HEK293 (cell line): Measurements from ENCODE around the gene RAD51C.
A peak's percentile ranks its signal among the peaks of the same experiment; 100 is the strongest.
"Not testable (repeated sequence)": the region's sequence is repeated elsewhere in the genome, so short reads cannot be mapped to it uniquely, and the experiment has no call there.

Experiments
- CTCF ChIA-PET: fragments of 350-600 bp; formaldehyde crosslinking; extraction: SDS; loops from one replicate; lab custom pipeline; 2021; ENCODE audit warnings: antibody characterized with exemption; lab: Yijun Ruan, JAX
- POLR2A ChIA-PET: fragments of 300-600 bp; formaldehyde crosslinking; extraction: SDS; loops from one replicate; lab custom pipeline; 2020; ENCODE audit warnings: antibody characterized with exemption, inconsistent platforms; lab: Yijun Ruan, JAX
- H3K27ac ChIP-seq: fragments of 200-500 bp; sonication (Bioruptor generic); 2 replicates; pipeline ENCODE4 v1.5.1; 2014; ENCODE audit warnings: low read depth, low read length, control low read depth, inconsistent platforms; ENCODE audit errors: extremely low read depth
- H3K36me3 ChIP-seq, 2 experiments: fragments of 200-500 bp in 1 of 2; sonication (Bioruptor generic) in 1 of 2; 1 replicate in 1 of 2; 2 replicates in 1 of 2; pipeline ENCODE4 v1.5.1; 2014 to 2017; ENCODE audit warnings: inconsistent platforms in 2 of 2, low read length in 2 of 2; ENCODE audit not compliant: control insufficient read depth in 2 of 2, insufficient read depth in 1 of 2
- H3K4me1 ChIP-seq: fragments of 200-500 bp; sonication (Bioruptor generic); 2 replicates; pipeline ENCODE4 v1.5.1; 2014; ENCODE audit warnings: mild to moderate bottlenecking, low read length, inconsistent platforms; ENCODE audit not compliant: control insufficient read depth, insufficient read depth
- H3K4me3 ChIP-seq: 2 replicates; pipeline ENCODE4 v1.5.1; 2011; ENCODE audit warnings: low read depth, mild to moderate bottlenecking, control low read depth, low read length, moderate library complexity
- H3K9me3 ChIP-seq: fragments of 200-500 bp; sonication (Bioruptor generic); 2 replicates; pipeline ENCODE4 v1.5.1; 2014; ENCODE audit warnings: low read depth, low read length, inconsistent platforms; ENCODE audit not compliant: control insufficient read depth, insufficient read depth
- KLF8 ChIP-seq: fragments of 450-650 bp; formaldehyde crosslinking; IDR thresholded peaks from 2 replicates; pipeline ENCODE4 v1.5.1; 2016; ENCODE audit warnings: missing biosample characterization, missing genetic modification characterization
- REPIN1 ChIP-seq: fragments of 450-650 bp; formaldehyde crosslinking; IDR thresholded peaks from 2 replicates; pipeline ENCODE4 v1.5.1; 2017; ENCODE audit warnings: missing biosample characterization, missing genetic modification characterization, low read depth
- SCRT1 ChIP-seq: fragments of 450-650 bp; formaldehyde crosslinking; IDR thresholded peaks from 2 replicates; pipeline ENCODE4 v1.5.1; 2016; ENCODE audit warnings: missing biosample characterization, missing genetic modification characterization, borderline replicate concordance
- SCRT2 ChIP-seq: fragments of 450-650 bp; formaldehyde crosslinking; IDR thresholded peaks from 2 replicates; pipeline ENCODE4 v1.5.1; 2016; ENCODE audit warnings: missing biosample characterization, missing genetic modification characterization
- SP7 ChIP-seq: fragments of 450-650 bp; formaldehyde crosslinking; IDR thresholded peaks from 2 replicates; pipeline ENCODE4 v1.5.1; 2016; ENCODE audit warnings: missing biosample characterization, missing genetic modification characterization
- ZNF133 ChIP-seq: fragments of 450-650 bp; formaldehyde crosslinking; IDR thresholded peaks from 2 replicates; pipeline ENCODE4 v1.5.1; 2016; ENCODE audit warnings: missing biosample characterization, missing genetic modification characterization
- ZNF202 ChIP-seq: fragments of 450-650 bp; formaldehyde crosslinking; IDR thresholded peaks from 2 replicates; pipeline ENCODE4 v1.5.1; 2016; ENCODE audit warnings: missing biosample characterization, missing genetic modification characterization, borderline replicate concordance
- ZNF354C ChIP-seq: fragments of 450-650 bp; formaldehyde crosslinking; IDR thresholded peaks from 2 replicates; pipeline ENCODE4 v1.5.1; 2016; ENCODE audit warnings: missing biosample characterization, missing genetic modification characterization, low read depth, borderline replicate concordance
- ZNF366 ChIP-seq: fragments of 450-650 bp; formaldehyde crosslinking; conservative IDR thresholded peaks from 2 replicates; pipeline ENCODE4 v1.5.1; 2016; ENCODE audit warnings: missing biosample characterization, missing genetic modification characterization
- ZNF426 ChIP-seq: fragments of 450-650 bp; formaldehyde crosslinking; IDR thresholded peaks from 2 replicates; pipeline ENCODE4 v1.5.1; 2017; ENCODE audit warnings: missing biosample characterization, missing genetic modification characterization, mild to moderate bottlenecking, inconsistent platforms, moderate library complexity
- ZNF596 ChIP-seq: fragments of 450-650 bp; IDR thresholded peaks from 2 replicates; pipeline ENCODE4 v1.5.0; 2018; ENCODE audit warnings: missing biosample characterization, mild to moderate bottlenecking, missing genetic modification characterization, moderate library complexity
- ZNF600 ChIP-seq: fragments of 450-650 bp; formaldehyde crosslinking; IDR thresholded peaks from 2 replicates; pipeline ENCODE4 v1.5.1; 2016; ENCODE audit warnings: missing biosample characterization, missing genetic modification characterization
- ZNF664 ChIP-seq: fragments of 450-650 bp; formaldehyde crosslinking; IDR thresholded peaks from 2 replicates; pipeline ENCODE4 v1.5.1; 2016; ENCODE audit warnings: missing biosample characterization, missing genetic modification characterization
- TF ChIP-seq, protein P1 (sequence below): fragments of 450-650 bp; formaldehyde crosslinking; IDR thresholded peaks from 2 replicates; pipeline ENCODE4 v1.5.1; 2016; ENCODE audit warnings: missing biosample characterization, missing genetic modification characterization

The RAD51C gene

DNA sequence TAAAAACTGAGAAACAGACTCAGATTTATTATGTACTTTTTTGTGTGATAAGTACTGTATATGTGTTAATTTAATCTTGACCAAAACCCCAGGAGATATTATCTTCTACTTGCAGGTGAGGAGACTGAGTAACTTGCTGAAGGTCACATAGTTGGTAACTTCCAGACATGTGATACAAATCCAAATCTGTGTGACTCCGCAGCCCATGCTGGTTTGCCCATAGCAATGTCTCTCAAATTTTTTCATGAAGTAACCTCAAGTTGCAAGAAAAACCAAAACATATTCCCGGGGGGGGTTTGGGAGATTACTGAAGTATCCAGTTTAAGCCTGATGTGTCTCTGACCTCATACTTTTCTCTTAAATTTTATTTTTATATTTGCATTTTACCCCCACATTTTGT is 3.9 kb upstream of the RAD51C start:
- H3K27ac ChIP-seq, result no peak overlapping the region
- no peak overlapping the region for H3K4me3 ChIP-seq
- peaks cover 2% of the 10 kb centered on the region; the same call in 1 of the 2 replicates for H3K4me1 ChIP-seq
- no peaks in the 10 kb centered on the region for H3K9me3 ChIP-seq
- no peaks in the 10 kb centered on the region for H3K36me3 ChIP-seq
- TF ChIP-seq SP7 (tag by site-specific recombination) (no peak), ZNF664 (tag by site-specific recombination) (0 out of 2 replicates have a peak, but pooled peaks have one; percentile 12), ZNF366 (no peak), KLF8 (no peak), ZNF426 (tag by site-specific recombination) (no peak), ZNF596 (tag by site-specific recombination) (no peak)
- POLR2A ChIA-PET, result no interaction called here
- CTCF ChIA-PET, result interaction anchor here (0.6 kb wide), 1 partner anchor 167 kb away, joined by 3 read pairs; no protein-coding TSS in a partner anchor

DNA sequence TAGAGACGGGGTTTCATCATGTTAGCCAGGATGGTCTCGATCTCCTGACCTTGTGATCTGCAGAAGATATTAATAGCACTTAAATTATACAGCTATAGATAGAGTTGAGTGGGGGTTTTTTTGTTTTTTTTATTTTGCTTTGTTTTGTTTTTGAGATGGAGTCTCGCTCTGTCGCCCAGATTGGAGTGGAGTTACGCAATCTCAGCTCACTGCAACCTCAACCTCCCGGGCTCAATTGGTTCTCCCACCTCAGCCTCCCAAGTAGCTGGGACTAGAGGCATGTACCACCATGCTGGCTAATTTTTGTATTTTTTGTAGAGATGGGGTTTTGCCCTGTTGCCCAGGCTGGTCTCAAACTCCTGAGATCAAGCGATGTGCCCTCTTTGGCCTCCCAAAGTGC is 2.4 kb upstream of the RAD51C start:
- H3K27ac ChIP-seq, H3K4me3 ChIP-seq, H3K9me3 ChIP-seq: not testable (repeated sequence)
- peaks cover 4 to 13% of the 10 kb centered on the region in 2 experiments for H3K36me3 ChIP-seq
- ChIA-PET POLR2A (interaction anchor here (5.0 kb wide), 1 partner anchor 59 kb away, joined by 49 read pairs; no protein-coding TSS in a partner anchor), CTCF (interaction anchor here (0.8 kb wide), 1 partner anchor 171 kb away, joined by 3 read pairs; no protein-coding TSS in a partner anchor)
- H3K4me1 ChIP-seq, result peaks cover 13% of the 10 kb centered on the region; the same call in 1 of the 2 replicates

DNA sequence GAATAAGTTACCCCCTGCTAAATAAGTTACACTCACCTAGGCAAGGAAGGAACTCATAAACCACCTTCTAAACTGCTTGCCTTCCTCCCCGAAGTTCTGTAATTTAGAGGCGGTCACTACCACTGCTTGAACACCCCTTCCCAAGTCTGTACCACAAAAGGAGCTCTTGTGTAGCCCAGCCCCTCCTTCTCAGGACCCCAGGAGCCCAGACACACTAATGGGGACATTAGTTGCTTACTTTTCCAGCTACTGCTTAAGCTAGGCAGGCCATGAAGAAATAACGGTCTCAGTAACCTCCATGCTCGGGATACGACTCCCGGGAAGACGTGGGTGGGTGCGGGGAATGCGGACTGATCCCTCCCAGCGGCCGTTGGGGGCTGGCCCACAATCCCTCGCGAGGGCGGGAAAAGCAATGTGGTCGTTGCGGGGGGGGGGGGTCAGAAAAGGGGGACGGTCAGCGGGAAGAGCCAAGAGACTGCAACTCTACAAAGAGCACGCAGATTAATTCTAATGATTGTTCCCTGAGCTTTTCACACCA is 632 bp upstream of the RAD51C start, which contains the start of gene TEX14:
Gene TEX14, minus strand, starts transcription at position 345 of the 538 bp plus-strand sequence. CDS start 40,044 bp downstream, outside the sequence.
- POLR2A ChIA-PET, result interaction anchor here (0.5 to 5.0 kb wide), 12 partner anchors 10 to 1131 kb away, joined by 3 to 49 read pairs (median 4); partner anchors contain the start of genes PRR11 and SKA2
- Histone ChIP-seq H3K36me3 (peaks cover 14 to 28% of the 10 kb centered on the region in 2 experiments), H3K27ac (peak within 1 kb of the TSS; percentile 96), H3K4me1 (peaks cover 16% of the 10 kb centered on the region), H3K4me3 (peak within 1 kb of the TSS; percentile 74), H3K9me3 (no peaks in the 10 kb centered on the region)
- TF ChIP-seq ZNF133 (tag by site-specific recombination), result no peak
- 0 out of 2 replicates have a peak, but pooled peaks have one; percentile 20 for TF ChIP-seq ZNF202 (tag by site-specific recombination)
- no peak for TF ChIP-seq REPIN1 (tag by site-specific recombination)
- no peak for TF ChIP-seq ZNF354C (tag by site-specific recombination)
- CTCF ChIA-PET, result interaction anchor here (0.9 to 2.2 kb wide), 3 partner anchors 19 to 114 kb away, joined by 4 to 8 read pairs (median 4); no protein-coding TSS in a partner anchor

DNA sequence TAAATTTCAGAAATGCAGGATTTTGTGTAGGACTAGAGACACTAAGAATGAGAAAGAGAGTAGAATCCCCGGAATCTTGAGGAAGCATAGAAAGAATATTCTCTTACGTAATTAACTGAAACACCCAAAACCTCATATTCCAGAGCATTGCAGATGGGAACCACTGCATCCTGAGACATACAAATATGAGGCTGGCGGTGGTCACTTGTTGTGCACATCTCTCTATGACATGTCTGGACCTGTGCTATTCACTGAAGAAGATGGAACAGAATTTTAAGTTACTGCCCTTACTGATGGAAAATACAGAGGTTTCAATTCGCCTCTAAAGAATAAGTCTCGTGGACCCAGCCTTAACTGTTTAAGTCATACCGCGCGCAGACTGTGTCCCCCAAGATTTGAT is 806 bp downstream of the RAD51C start:
- Histone ChIP-seq H3K36me3 (peaks cover 18 to 28% of the 10 kb centered on the region in 2 experiments), H3K4me3 (peak overlapping the region; percentile 74), H3K9me3 (no peaks in the 10 kb centered on the region)
- CTCF ChIA-PET, result interaction anchor here (0.6 to 2.2 kb wide), 6 partner anchors 18 to 1988 kb away, joined by 3 to 8 read pairs (median 4); no protein-coding TSS in a partner anchor
- POLR2A ChIA-PET, result interaction anchor here (0.8 to 5.0 kb wide), 8 partner anchors 8 to 62 kb away, joined by 3 to 49 read pairs (median 4); no protein-coding TSS in a partner anchor
- TF ChIP-seq SCRT2 (tag by site-specific recombination), result peak; percentile 91
- TF ChIP-seq SCRT1 (tag by site-specific recombination), result 0 out of 2 replicates have a peak, but pooled peaks have one; percentile 41
- TF ChIP-seq, protein P1, sequence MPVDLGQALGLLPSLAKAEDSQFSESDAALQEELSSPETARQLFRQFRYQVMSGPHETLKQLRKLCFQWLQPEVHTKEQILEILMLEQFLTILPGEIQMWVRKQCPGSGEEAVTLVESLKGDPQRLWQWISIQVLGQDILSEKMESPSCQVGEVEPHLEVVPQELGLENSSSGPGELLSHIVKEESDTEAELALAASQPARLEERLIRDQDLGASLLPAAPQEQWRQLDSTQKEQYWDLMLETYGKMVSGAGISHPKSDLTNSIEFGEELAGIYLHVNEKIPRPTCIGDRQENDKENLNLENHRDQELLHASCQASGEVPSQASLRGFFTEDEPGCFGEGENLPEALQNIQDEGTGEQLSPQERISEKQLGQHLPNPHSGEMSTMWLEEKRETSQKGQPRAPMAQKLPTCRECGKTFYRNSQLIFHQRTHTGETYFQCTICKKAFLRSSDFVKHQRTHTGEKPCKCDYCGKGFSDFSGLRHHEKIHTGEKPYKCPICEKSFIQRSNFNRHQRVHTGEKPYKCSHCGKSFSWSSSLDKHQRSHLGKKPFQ (tag by site-specific recombination), result no peak
- peak; percentile 35; the same call in 1 of the 2 replicates for TF ChIP-seq ZNF600 (tag by site-specific recombination)
- TF ChIP-seq, all 188 proteins: peak for 3
- Histone ChIP-seq H3K4me1 (peaks cover 16% of the 10 kb centered on the region), H3K27ac (peak overlapping the region; percentile 96)
